IMR-90 (cell line): Measurements from ENCODE around the gene PRKN. TPM values are rescaled to one million over a fixed set of nuclear protein-coding genes. Genes with fewer than 3 reads are reported as not detected.

Experiments used
- ATAC-seq: fragments of 200-7000 bp; cut with Tn5 transposase; 2 replicates; pipeline ENCODE4 v1.9.1; 2020; ENCODE audit warnings: low read depth, mild to moderate bottlenecking, moderate library complexity
- BruUV-seq: library from RNA; stranded (reverse); fragments of 400-500 nt; replicated peaks from 2 replicates; lab custom pipeline; 2021; lab: Mats Ljungman, UMichigan
- CTCF ChIA-PET: fragments of 300-600 bp; formaldehyde crosslinking; extraction: SDS; loops from one replicate; lab custom pipeline; 2021; ENCODE audit warnings: antibody characterized with exemption; lab: Yijun Ruan, JAX
- POLR2A ChIA-PET: fragments of 300-600 bp; sonication (Branson Sonifier 250); formaldehyde crosslinking; loops from one replicate; lab custom pipeline; 2022; ENCODE audit warnings: antibody characterized with exemption; ENCODE audit not compliant: unreplicated experiment; lab: Charles Lee
- DNase-seq: peaks from one replicate; pipeline ENCODE4 v3.0.0; 2013
- H2AFZ ChIP-seq: replicated peaks from 2 replicates; pipeline ENCODE3; 2013; ENCODE audit warnings: low read length, mild to moderate bottlenecking; ENCODE audit not compliant: poor library complexity
- H2AK5ac ChIP-seq: 2 replicates; pipeline ENCODE4 v1.6.1; 2013; ENCODE audit warnings: low read depth, low read length, inconsistent platforms
- H2AK9ac ChIP-seq: replicated peaks from 2 replicates; pipeline ENCODE3; 2013; ENCODE audit warnings: mild to moderate bottlenecking, low read depth, low read length, moderate library complexity; ENCODE audit not compliant: poor library complexity
- H2BK120ac ChIP-seq: 2 replicates; pipeline ENCODE4 v1.6.1; 2013; ENCODE audit warnings: low read depth, low read length, inconsistent platforms
- H2BK15ac ChIP-seq: 3 replicates; pipeline ENCODE4 v1.6.1; 2013; ENCODE audit warnings: low read depth, low read length, inconsistent platforms
- H2BK20ac ChIP-seq: 2 replicates; pipeline ENCODE4 v1.6.1; 2013; ENCODE audit warnings: low read depth, mild to moderate bottlenecking, inconsistent platforms, low read length, moderate library complexity
- H2BK5ac ChIP-seq: 2 replicates; pipeline ENCODE4 v1.6.1; 2013; ENCODE audit warnings: mild to moderate bottlenecking, low read depth, low read length, inconsistent platforms; ENCODE audit not compliant: poor library complexity, severe bottlenecking
- H3K14ac ChIP-seq: replicated peaks from 2 replicates; pipeline ENCODE4 v1.6.1; 2013; ENCODE audit warnings: low read depth, low read length, inconsistent platforms
- H3K18ac ChIP-seq: 2 replicates; pipeline ENCODE4 v1.6.1; 2013; ENCODE audit warnings: low read depth, low read length, control low read depth
- H3K23ac ChIP-seq: 2 replicates; pipeline ENCODE4 v1.6.1; 2013; ENCODE audit warnings: low read depth, low read length, inconsistent platforms
- H3K27ac ChIP-seq: 2 replicates; pipeline ENCODE4 v1.5.1; 2013; ENCODE audit warnings: mild to moderate bottlenecking, control low read depth, low read length; ENCODE audit not compliant: insufficient read depth
- H3K27me3 ChIP-seq: 2 replicates; pipeline ENCODE4 v1.6.1; 2013; ENCODE audit warnings: low read length; ENCODE audit not compliant: control insufficient read depth, insufficient read depth
- H3K36me3 ChIP-seq: 2 replicates; pipeline ENCODE4 v1.6.1; 2013; ENCODE audit warnings: low read length, mixed read lengths; ENCODE audit not compliant: control insufficient read depth, insufficient read depth
- H3K4ac ChIP-seq: 2 replicates; pipeline ENCODE4 v1.6.1; 2013; ENCODE audit warnings: low read depth, low read length, inconsistent platforms
- H3K4me1 ChIP-seq: 2 replicates; pipeline ENCODE4 v1.6.1; 2013; ENCODE audit warnings: low read length, mixed read lengths; ENCODE audit not compliant: control insufficient read depth, insufficient read depth
- H3K4me2 ChIP-seq: 2 replicates; pipeline ENCODE4 v1.6.1; 2013; ENCODE audit warnings: low read depth, mild to moderate bottlenecking, control low read depth, low read length, moderate library complexity
- H3K4me3 ChIP-seq: 2 replicates; pipeline ENCODE4 v1.5.1; 2013; ENCODE audit warnings: low read depth, mild to moderate bottlenecking, control low read depth, low read length, moderate library complexity; ENCODE audit not compliant: insufficient read depth
- H3K56ac ChIP-seq: 2 replicates; pipeline ENCODE4 v1.6.1; 2013; ENCODE audit warnings: low read length, inconsistent platforms; ENCODE audit not compliant: insufficient read depth; ENCODE audit errors: extremely low read depth
- H3K79me1 ChIP-seq, 2 experiments: 2 replicates each; pipeline ENCODE4 v1.6.1; 2013; ENCODE audit warnings: low read length in 2 of 2, inconsistent platforms in 1 of 2, low read depth in 1 of 2
- H3K9ac ChIP-seq: 2 replicates; pipeline ENCODE4 v1.6.1; 2013; ENCODE audit warnings: low read depth, low read length, control low read depth
- H3K9me1 ChIP-seq: 2 replicates; pipeline ENCODE4 v1.6.1; 2013; ENCODE audit warnings: low read length, inconsistent platforms; ENCODE audit not compliant: insufficient read depth
- H3K9me3 ChIP-seq: 2 replicates; pipeline ENCODE4 v1.6.1; 2013; ENCODE audit warnings: low read length; ENCODE audit not compliant: control insufficient read depth, insufficient read depth
- H4K20me1 ChIP-seq: 2 replicates; pipeline ENCODE4 v1.6.1; 2013; ENCODE audit warnings: low read length, inconsistent platforms; ENCODE audit not compliant: insufficient read depth
- H4K5ac ChIP-seq: 2 replicates; pipeline ENCODE4 v1.6.1; 2013; ENCODE audit warnings: mild to moderate bottlenecking, low read depth, low read length, control low read depth
- H4K8ac ChIP-seq, 2 experiments: 2 replicates each; pipeline ENCODE4 v1.6.1; 2013; ENCODE audit warnings: low read depth in 2 of 2, low read length in 2 of 2, control low read depth in 1 of 2, inconsistent platforms in 1 of 2
- H4K91ac ChIP-seq: 2 replicates; pipeline ENCODE4 v1.6.1; 2013; ENCODE audit warnings: low read depth, low read length, inconsistent platforms; ENCODE audit not compliant: insufficient read depth
- CEBPB ChIP-seq: IDR thresholded peaks from 2 replicates; pipeline ENCODE4 v1.6.1; 2012; ENCODE audit warnings: low read depth, low read length, improper control_type of control experiment
- CHD1 ChIP-seq: IDR thresholded peaks from 2 replicates; pipeline ENCODE4 v1.6.1; 2012; ENCODE audit warnings: low read depth, low read length, improper control_type of control experiment
- CTCF ChIP-seq: conservative IDR thresholded peaks from 2 replicates; pipeline ENCODE4 v1.5.1; 2012; ENCODE audit warnings: mild to moderate bottlenecking, low read depth, low read length, improper control_type of control experiment
- FOS ChIP-seq: fragments of 150-350 bp; IDR thresholded peaks from 2 replicates; pipeline ENCODE4 v1.6.1; 2016; ENCODE audit warnings: low read depth, low read length
- MAZ ChIP-seq: IDR thresholded peaks from 2 replicates; pipeline ENCODE4 v1.6.1; 2012; ENCODE audit warnings: low read depth, mild to moderate bottlenecking, low read length, improper control_type of control experiment, moderate library complexity, borderline replicate concordance
- MXI1 ChIP-seq: IDR thresholded peaks from 2 replicates; pipeline ENCODE4 v1.6.1; 2012; ENCODE audit warnings: low read depth, mild to moderate bottlenecking, low read length, moderate library complexity, borderline replicate concordance
- POLR2A ChIP-seq: IDR thresholded peaks from 2 replicates; pipeline ENCODE4 v1.6.1; 2012; ENCODE audit warnings: mild to moderate bottlenecking, low read depth, low read length
- RCOR1 ChIP-seq: IDR thresholded peaks from 2 replicates; pipeline ENCODE4 v1.6.1; 2012; ENCODE audit warnings: mild to moderate bottlenecking, low read length, improper control_type of control experiment; ENCODE audit not compliant: insufficient replicate concordance
- RFX5 ChIP-seq: IDR thresholded peaks from 2 replicates; pipeline ENCODE4 v1.8.0; 2012; ENCODE audit warnings: low read depth, mild to moderate bottlenecking, low read length, moderate library complexity
- WGBS, 2 experiments: methylation state at CpG; one replicate each; pipeline versions ENCODE4 v1.1.5 to v1.1.7; 2013; ENCODE audit warnings: missing lambda C conversion rate in 2 of 2; ENCODE audit not compliant: insufficient read length in 1 of 2; ENCODE audit errors: extremely low coverage in 2 of 2; 5-methylcytosine and 5-hydroxymethylcytosine counted together
- dilution Hi-C: fragments of 300-500 bp; cut with HindIII; formaldehyde crosslinking; loops from one replicate; pipeline ENCODE4 v1.14.3; 2018; ENCODE audit warnings: low sequenced_read_pairs; ENCODE audit not compliant: unreplicated experiment
- in situ Hi-C: fragments of 300-500 bp; cut with MboI; formaldehyde crosslinking; loops from 3 replicates; pipeline ENCODE4 v1.14.3; 2019; ENCODE audit warnings: low sequenced_read_pairs, inconsistent platforms, mixed read lengths
- intact Hi-C: fragments of 100-400 bp; cut with micrococcal nuclease; formaldehyde crosslinking; loops from 2 replicates; pipeline ENCODE4 v1.10.0; 2022
- polyA plus RNA-seq, 3 experiments: library from polyadenylated mRNA; depleted of rRNA; stranded (reverse); fragments of >200 nt; gene quantifications; 2 replicates each; pipeline ENCODE4 v1.2.3, GENCODE V29; 2012; ENCODE audit warnings: low replicate concordance in 1 of 3
- total RNA-seq: library from RNA; depleted of rRNA; stranded (reverse); fragments of >200 nt; gene quantifications from 2 replicates; pipeline ENCODE4 v1.2.3, GENCODE V29; 2012
- TF ChIP-seq, protein P1 (sequence below): fragments of 150-350 bp; IDR thresholded peaks from 2 replicates; pipeline ENCODE4 v1.6.1; 2017; ENCODE audit warnings: mild to moderate bottlenecking, antibody characterized with exemption, low read length, low read depth

PRKN gene
- total and polyA plus RNA-seq, 2 of the 4 experiments (the other 2 are of a cell fraction) = 0.15 to 0.18 TPM

DNA sequence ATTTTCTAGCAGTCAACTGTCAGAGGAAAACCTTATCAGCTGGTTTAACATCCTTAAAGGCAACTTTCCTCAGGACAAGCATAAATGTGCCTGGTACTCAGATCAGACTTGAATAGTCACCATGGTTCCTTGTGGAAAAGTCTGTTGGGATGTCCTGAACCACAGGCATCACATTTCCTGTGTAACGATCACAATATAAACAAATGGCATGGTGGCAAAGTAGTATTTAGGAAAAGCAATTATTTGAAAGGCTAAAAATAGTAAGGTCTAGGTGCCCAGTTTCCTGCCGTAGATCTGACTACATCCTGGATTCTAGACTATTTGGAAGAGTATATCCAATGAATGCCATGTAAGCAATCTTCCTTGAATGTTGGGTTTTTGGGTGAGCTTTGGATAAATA is 1181.8 kb downstream of the PRKN start:
- no peak overlapping the region for H3K9ac ChIP-seq
- intact Hi-C loops (no loop called here), in situ Hi-C loops (no loop called here), dilution Hi-C loops (no loop called here)
- no peaks in the 10 kb centered on the region for H4K20me1 ChIP-seq
- TF ChIP-seq RCOR1 (no peak), MAZ (no peak), CEBPB (no peak), FOS (no peak), CTCF (no peak), POLR2A (no peak), MXI1 (no peak), CHD1 (no peak), RFX5 (no peak)
- TF ChIP-seq, protein P1, sequence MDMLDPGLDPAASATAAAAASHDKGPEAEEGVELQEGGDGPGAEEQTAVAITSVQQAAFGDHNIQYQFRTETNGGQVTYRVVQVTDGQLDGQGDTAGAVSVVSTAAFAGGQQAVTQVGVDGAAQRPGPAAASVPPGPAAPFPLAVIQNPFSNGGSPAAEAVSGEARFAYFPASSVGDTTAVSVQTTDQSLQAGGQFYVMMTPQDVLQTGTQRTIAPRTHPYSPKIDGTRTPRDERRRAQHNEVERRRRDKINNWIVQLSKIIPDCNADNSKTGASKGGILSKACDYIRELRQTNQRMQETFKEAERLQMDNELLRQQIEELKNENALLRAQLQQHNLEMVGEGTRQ = no peak
- H2AK5ac ChIP-seq = no peak overlapping the region
- no CpG with 5 or more reads among the region's 2 CpGs for WGBS, 2 experiments
- no peaks in the 10 kb centered on the region for H3K4me1 ChIP-seq
- H3K56ac ChIP-seq = no peak overlapping the region
- no peak overlapping the region for H2BK120ac ChIP-seq
- no peak overlapping the region for H3K14ac ChIP-seq
- H3K9me3 ChIP-seq = peaks cover 14% of the 10 kb centered on the region
- no peak overlapping the region for H3K4me2 ChIP-seq
- no peak overlapping the region for H4K91ac ChIP-seq
- no peak overlapping the region for H2BK15ac ChIP-seq
- H3K27ac ChIP-seq = no peak overlapping the region
- no peak overlapping the region for H2AK9ac ChIP-seq
- H3K27me3 ChIP-seq = no peaks in the 10 kb centered on the region
- H4K8ac ChIP-seq = no peak overlapping the region
- no peak overlapping the region for H2BK20ac ChIP-seq
- no peaks in the 10 kb centered on the region for H3K79me1 ChIP-seq
- no peak for ATAC-seq
- H2AFZ ChIP-seq = no peak overlapping the region
- H3K23ac ChIP-seq = no peak overlapping the region
- BruUV-seq = no TSS peak
- no peaks in the 10 kb centered on the region for H3K36me3 ChIP-seq
- no peak overlapping the region for H3K4me3 ChIP-seq
- H3K4ac ChIP-seq = no peak overlapping the region
- no peak overlapping the region for H4K5ac ChIP-seq
- no peak for DNase-seq
- ChIA-PET CTCF (no interaction called here), POLR2A (no interaction called here)
- no peak overlapping the region for H3K18ac ChIP-seq
- no peak overlapping the region for H2BK5ac ChIP-seq
- H3K9me1 ChIP-seq = no peaks in the 10 kb centered on the region
